Activated CD8-positive, alpha-beta memory T cell treated with anti-CD3 and anti-CD28 coated beads for 36 hours (primary cell): ENCODE data around the gene UPK1B. TPM values are rescaled to one million over a fixed set of nuclear protein-coding genes. Genes with fewer than 3 reads are reported as not detected.
"Not testable (repeated sequence)": the region's sequence is repeated elsewhere in the genome, so short reads cannot be mapped to it uniquely, and the experiment has no call there.

ENCODE experiments used
- CTCF ChIA-PET: fragments of 350-600 bp; sonication (Branson Sonifier 250); formaldehyde crosslinking; loops from one replicate; lab custom pipeline; 2021; ENCODE audit warnings: antibody characterized with exemption; lab: Charles Lee
- POLR2A ChIA-PET: fragments of 350-600 bp; sonication (Branson Sonifier 250); formaldehyde crosslinking; loops from one replicate; lab custom pipeline; 2021; ENCODE audit warnings: antibody characterized with exemption; lab: Charles Lee
- total RNA-seq, 2 experiments: library from RNA; stranded (reverse); gene quantifications; one replicate each; pipeline ENCODE4 v1.2.3, GENCODE V29; 2021

The UPK1B gene
- not detected for total RNA-seq

- POLR2A ChIA-PET: no interaction called here
- CTCF ChIA-PET: no interaction called here
These were observed at the start of gene UPK1B for GRCh38 chr3:119173325-119173724. Gene UPK1B (plus strand): TSS chr3:119173598. CDS start chr3:119186742, 13,144 bp downstream.

- POLR2A ChIA-PET: no interaction called here
- CTCF ChIA-PET: no interaction called here
These were observed 48.1 kb upstream of the UPK1B start for GRCh38 chr3:119125342-119125741.

DNA sequence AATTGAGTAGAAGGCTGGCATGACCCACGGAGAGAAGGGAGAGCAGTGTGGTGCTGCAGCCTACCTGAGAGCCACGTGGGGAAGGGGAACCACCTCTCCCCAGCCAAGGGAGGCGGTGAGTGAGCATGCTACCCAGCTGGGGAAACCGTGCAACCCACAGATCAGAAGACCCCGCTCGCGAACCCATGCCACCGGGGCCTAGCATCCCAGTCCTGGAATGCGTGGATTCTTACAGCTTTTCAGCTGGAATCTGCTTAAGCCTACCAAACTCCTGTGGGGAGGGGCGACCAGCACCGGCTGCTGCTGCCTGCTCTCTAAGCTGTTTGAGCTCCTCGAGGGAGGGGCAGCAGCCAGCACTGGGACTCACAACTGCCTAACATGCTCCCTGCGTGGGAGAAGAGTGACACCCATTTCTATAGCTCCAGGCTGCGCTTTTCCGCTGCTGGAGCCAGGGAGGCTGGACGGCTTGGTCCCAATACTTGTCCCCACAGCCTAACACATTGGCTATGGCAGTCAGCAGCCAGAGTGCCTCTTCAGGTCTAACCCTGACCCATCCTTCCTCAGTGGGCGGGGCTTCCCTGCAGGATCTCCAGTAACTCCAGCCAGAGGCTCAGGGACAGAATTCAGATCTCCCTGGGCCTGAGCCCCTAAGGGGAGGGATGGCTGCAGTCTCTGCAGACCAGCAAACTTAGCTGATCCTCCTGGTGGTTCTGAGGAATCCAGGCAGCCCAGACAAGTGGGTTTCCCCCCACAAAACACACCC lies 47.5 kb upstream of the UPK1B start:
- CTCF ChIA-PET: no interaction called here
- POLR2A ChIA-PET: no interaction called here

GRCh38 chr3:119130291-119130690 lies 43.1 kb upstream of the UPK1B start:
- CTCF ChIA-PET, POLR2A ChIA-PET: not testable (repeated sequence)

GRCh38 chr3:119132291-119132690 lies 41.1 kb upstream of the UPK1B start:
- POLR2A ChIA-PET, CTCF ChIA-PET: not testable (repeated sequence)

- CTCF ChIA-PET, POLR2A ChIA-PET: not testable (repeated sequence)
These were observed 34.0 kb upstream of the UPK1B start for GRCh38 chr3:119139360-119139759.

GRCh38 chr3:119140466-119140865 lies 32.9 kb upstream of the UPK1B start:
- CTCF ChIA-PET: no interaction called here
- POLR2A ChIA-PET: no interaction called here

DNA sequence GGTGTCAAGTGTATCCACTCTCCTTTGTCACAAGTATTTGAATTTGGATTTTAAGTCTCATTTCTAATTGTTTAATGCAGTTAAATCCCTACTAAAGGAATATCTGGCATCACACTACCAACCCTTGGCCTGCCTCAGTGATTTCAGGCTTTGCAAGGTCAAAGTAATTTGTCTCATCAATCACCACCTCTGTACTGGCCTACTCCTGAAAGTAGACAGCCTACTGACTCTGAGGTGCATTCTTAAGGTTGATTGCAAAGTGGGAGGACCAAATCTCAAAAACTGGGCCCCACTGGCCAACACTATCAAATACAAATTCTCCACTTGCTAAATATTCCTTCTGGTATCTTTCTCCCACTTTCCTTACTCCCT lies 28.3 kb upstream of the UPK1B start:
- ChIA-PET POLR2A (no interaction called here), CTCF (interaction anchor here (2.6 kb wide), 1 partner anchor 96 kb away, joined by 8 read pairs; no protein-coding TSS in a partner anchor)

DNA sequence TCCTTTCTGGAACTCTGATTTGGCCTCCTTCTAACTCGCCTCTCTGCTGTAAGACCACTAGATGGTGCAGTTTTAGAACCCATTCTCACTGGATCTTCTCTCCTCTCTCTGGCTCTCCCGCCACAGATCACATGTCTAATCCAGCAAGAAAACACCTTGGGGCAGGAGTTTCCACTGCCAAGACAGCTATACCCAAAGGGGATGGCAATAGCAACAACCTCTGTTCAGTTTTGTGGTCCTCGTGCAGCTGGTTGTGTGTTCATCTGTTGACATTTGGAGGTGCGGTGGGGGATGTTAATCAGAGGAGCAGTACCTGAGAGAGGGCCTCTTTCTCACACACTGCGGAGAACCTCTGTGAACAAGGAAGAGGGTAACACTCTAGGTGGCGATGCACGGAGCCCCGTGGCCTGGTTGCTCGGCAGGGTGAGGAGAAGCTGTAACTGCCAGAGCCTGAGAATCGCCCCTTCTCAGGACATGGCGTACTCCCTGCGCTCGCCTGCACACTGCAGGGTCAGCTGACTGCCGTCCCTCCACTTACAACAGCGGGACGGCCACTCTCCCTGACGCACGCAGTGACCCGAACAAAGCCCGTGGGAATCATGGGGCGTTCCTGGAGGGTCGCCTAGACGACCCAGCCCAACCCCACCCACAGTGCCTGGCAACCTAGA lies 27.8 kb upstream of the UPK1B start, which contains the start of gene TEX55:
TSS of gene TEX55 (plus strand) at position 666 of the 668 bp plus-strand sequence. CDS start 25 bp downstream, outside the sequence.
- ChIA-PET CTCF (interaction anchor here (0.9 to 2.6 kb wide), 2 partner anchors 96 to 112 kb away, joined by 3 to 8 read pairs; partner anchors contain the start of gene IGSF11), POLR2A (no interaction called here)

DNA sequence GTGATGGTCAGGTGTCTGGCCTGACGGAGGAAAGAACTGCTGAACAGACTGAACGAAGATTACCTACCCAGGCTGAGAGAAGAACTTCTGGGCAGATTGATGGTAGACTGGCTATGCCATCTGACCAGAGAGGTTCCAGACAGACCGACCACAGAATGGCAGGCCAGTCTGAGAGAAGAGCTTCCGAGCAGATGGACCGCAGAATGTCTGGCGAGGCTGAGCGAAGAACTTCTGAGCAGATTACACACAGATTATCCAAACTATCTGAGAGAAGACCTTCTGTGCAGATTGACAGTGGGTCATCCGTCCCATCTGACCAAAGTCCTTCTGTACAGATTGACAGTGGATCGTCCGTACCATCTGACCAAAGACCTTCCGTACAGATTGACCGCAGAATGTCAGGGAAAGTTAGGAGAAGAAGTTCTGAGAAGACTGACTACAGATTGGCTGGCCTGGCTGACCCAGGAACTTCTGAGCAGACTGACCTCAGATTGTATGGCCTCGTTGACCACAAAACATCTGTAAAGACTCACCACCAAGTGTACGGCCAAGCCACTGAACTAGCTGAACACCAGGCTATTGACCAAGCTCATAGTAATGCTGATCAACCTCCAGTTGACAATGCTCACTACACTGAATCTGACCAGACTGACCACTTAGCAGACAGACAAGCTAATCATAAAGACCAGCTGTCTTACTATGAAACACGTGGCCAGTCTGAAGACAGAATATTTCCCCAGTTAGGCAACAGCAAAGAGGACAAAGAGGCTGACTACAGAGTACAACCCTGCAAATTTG lies 26.6 kb upstream of the UPK1B start:
- CTCF ChIA-PET: interaction anchor here (0.9 to 2.6 kb wide), 2 partner anchors 78 to 95 kb away, joined by 3 to 8 read pairs; no protein-coding TSS in a partner anchor
- POLR2A ChIA-PET: no interaction called here

- ChIA-PET CTCF (interaction anchor here (0.9 to 2.6 kb wide), 2 partner anchors 77 to 94 kb away, joined by 3 to 8 read pairs; no protein-coding TSS in a partner anchor), POLR2A (no interaction called here)
These were observed 25.9 kb upstream of the UPK1B start for GRCh38 chr3:119147494-119147893.

DNA sequence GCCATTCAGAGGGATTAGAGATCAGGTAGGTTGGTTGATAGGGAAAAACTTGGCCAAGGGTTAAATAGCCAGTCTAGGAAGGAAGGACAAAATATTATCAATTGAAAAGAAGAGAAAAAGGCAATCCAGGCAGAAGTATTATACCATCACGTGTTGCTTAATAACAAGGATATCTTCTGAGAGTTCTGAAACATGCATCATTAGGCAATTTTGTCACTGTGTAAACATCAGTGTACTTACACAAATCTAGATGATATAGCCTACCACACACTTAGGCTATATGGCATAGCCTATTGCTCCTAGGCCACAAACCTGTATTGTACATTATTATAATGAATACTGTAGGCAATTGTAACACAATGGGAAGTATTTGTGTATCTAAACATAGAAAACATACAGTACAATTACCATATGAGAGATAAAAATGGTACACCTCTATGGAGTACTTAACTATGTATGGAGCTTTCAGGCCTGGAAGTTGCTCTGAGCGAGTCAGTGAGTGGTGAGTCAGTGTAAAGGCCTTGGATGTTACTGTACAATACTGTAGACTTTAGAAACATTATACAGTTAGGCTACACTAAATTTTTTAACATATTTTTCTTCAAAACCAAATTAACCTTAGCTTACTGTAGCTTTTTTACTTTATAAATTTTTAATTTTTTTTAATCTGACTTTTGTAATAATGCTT lies 24.8 kb upstream of the UPK1B start:
- POLR2A ChIA-PET: no interaction called here

GRCh38 chr3:119149484-119149883 lies 23.9 kb upstream of the UPK1B start:
- POLR2A ChIA-PET: no interaction called here
- CTCF ChIA-PET: no interaction called here

More for the DNA sequence above, 24.8 kb upstream of the UPK1B start:
- CTCF ChIA-PET: no interaction called here

DNA sequence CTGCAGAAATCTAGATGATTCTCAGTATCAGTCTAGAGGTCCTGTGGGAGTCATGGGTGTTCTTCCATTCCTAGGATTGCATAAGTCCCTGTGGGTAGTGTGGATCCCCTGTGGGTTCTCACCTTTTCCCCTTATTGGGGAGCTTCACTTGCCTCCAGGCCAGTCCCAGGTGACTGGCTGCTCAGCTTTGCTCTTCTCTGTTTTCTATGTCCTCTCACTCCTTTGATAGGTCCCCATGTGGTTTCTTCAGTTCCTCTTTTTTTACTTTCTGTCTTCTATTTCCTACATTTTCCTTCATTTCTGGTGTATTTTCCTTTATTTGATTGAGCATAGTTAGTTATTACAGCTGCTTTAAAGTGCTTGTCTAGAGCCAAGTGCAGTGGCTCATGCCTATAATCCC lies 16.5 kb upstream of the UPK1B start:
- ChIA-PET POLR2A (no interaction called here), CTCF (interaction anchor here (0.6 kb wide), 1 partner anchor 82 kb away, joined by 5 read pairs; no protein-coding TSS in a partner anchor)

DNA sequence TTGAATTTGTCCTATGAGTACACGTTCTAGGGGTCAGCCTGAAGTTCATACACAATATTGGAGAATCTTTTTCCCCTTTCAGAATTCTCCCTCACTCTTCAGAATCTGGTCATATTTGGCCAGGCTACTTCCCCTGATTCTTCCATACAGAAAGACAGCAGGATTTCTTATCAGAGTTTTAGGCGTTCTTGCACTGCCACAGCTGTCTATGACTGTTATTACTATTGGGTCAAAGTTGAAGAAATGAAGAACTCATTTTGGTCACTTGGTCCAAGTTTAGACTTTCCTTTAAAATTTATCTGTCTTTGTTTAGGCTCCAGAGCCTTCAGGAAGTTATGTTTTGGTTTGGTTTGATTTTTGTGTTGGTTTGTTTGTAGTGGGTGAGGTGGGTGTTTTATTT lies 15.4 kb upstream of the UPK1B start:
- CTCF ChIA-PET: no interaction called here
- POLR2A ChIA-PET: no interaction called here

DNA sequence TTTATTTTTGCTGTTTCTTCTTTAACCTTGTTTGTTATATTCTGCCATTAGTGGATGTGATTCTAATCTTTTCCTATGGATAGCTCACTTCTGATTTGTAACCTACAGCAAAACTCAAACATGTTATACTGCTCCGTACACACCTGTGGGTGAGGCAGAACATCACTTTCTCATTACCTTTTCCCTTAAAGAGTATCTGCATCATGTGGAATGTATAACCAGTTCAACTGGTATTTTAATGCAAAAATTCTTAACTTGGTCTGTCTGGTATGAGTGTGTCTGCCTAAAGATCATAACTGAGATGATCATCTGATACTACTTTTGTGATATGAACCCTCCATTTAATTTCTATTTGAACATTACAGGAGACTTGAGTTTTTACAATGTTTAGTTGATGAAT lies 13.0 kb upstream of the UPK1B start:
- CTCF ChIA-PET: no interaction called here
- POLR2A ChIA-PET: no interaction called here

DNA sequence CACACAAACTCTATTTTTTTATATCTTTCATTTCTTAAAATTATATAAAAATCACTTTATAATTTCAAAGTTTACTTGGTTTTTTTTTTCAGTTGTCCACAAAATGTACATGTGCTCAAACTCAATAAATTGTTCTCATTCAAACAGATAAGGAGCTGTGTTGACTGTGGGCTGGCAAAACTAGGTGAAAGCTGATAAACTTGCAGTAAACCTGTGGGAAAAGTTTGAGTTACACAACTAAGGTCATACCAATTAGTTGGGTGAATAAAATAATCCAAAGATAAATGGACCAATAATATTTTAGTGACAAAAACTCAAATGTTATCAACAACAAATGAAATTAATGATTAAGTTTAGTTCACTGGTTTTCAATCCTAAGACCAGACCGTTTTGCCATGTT lies 12.6 kb upstream of the UPK1B start:
- POLR2A ChIA-PET: no interaction called here
- CTCF ChIA-PET: no interaction called here

DNA sequence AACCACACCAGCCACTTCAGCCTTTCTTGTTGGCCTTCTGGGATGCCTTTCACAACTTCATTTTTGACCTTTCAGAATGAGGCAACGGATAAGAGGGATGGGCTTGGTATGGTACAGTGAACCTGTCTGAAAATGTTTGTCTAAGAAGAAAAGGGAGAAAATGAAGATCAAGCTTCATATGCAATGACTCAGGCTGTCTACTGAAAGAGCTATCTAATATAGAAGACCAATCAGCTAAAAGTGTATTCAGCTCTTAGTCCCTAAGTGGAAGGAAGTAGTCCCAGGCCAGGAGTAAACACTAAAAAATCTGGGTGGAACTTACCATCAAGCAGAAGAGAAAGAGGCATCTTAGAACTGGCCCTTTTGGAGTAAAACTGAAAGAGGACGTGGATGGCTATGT lies 12.2 kb upstream of the UPK1B start:
- CTCF ChIA-PET: no interaction called here
- POLR2A ChIA-PET: no interaction called here

DNA sequence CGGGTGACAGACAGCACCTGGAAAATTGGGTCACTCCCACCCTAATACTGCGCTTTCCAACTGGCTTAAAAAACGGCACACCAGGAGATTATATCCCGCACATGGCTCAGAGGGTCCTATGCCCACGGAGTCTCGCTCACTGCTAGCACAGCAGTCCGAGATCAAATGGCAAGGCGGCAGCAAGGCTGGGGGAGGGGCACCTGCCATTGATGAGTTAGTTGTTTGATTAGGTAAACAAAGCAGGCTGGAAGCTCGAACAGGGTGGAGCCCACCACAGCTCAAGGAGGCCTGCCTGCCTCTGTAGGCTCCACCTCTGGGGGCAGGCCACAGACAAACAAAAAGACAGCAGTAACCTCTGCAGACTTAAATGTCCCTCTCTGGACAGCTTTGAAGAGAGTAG lies 8.7 kb upstream of the UPK1B start:
- CTCF ChIA-PET, POLR2A ChIA-PET: not testable (repeated sequence)
